Hematopoietic multipotent progenitor cell treated with erythropoietin and hydrocortisone succinate and interleukin-3 and kit ligand, for 17 days (in vitro differentiated cells): Measurements from ENCODE around the gene AQP5.

Source experiments
- DNase-seq: peaks from one replicate; pipeline ENCODE4 v3.0.0-alpha.2; 2015; ENCODE audit warnings: low spot score

Gene AQP5

DNA sequence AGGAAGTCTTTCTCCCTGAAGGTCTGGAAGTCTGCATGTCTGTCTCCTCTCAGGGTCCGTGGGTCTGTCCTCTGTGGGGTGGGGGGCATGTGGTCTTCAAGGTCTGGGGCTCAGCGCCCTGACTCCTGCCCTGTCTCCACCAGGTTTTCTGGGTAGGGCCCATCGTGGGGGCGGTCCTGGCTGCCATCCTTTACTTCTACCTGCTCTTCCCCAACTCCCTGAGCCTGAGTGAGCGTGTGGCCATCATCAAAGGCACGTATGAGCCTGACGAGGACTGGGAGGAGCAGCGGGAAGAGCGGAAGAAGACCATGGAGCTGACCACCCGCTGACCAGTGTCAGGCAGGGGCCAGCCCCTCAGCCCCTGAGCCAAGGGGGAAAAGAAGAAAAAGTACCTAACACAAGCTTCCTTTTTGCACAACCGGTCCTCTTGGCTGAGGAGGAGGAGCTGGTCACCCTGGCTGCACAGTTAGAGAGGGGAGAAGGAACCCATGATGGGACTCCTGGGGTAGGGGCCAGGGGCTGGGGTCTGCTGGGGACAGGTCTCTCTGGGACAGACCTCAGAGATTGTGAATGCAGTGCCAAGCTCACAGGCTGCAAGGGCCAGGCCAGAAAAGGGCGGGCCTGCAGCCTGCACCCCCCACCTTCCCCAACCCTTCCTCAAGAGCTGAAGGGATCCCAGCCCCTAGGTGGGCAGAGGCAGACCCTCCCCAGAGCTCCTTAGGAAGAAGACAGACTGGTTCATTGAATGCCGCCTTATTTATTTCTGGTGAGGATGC lies 3.4 kb downstream of the AQP5 start:
- DNase-seq = no peak

DNA sequence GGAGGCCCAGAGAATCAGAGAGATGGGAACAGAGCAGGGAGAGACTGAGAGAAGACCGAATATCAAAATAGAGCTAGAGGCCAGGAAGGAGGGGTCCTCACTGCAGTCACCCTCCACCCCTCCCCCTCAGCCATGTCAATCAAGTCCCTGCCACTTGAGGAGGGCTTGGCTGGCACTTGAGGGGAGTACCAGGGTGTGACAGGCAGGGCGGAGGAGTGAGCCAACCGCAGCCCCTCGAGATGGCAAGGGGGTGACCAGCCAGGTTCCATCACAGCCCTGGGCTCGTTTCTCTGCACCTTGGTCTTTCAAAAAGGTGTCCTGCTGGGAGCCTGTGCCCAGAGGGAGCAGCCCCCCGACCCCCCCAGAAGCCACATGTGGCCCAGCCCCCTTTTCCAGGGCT lies 4.2 kb downstream of the AQP5 start:
- DNase-seq = no peak

DNA sequence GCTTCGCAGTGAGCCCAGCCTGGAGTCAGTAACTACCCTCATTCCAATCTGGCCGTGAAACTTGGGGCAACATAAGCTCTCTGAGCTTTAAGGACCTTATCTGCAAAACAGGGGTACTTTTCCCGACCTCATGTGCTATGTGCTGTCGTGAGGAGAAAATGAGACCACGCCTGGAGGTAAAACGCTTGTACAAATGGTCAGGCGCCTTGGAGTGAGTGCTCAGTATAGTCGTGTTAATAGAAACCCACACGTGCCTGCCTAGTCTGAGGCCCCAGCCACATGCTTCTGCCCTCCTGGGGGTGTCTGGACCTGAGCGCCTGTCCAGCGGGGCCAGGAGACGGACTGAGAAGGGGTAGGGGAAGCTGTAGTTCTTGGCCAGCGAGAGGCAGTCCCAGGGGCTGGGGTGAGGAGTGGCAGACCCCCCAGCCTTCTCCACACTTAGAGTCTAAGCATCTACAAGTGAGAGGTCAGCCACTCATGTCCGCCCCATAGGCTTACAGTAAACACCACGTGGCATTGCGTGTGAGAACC lies 4.9 kb downstream of the AQP5 start:
- DNase-seq = no peak

DNA sequence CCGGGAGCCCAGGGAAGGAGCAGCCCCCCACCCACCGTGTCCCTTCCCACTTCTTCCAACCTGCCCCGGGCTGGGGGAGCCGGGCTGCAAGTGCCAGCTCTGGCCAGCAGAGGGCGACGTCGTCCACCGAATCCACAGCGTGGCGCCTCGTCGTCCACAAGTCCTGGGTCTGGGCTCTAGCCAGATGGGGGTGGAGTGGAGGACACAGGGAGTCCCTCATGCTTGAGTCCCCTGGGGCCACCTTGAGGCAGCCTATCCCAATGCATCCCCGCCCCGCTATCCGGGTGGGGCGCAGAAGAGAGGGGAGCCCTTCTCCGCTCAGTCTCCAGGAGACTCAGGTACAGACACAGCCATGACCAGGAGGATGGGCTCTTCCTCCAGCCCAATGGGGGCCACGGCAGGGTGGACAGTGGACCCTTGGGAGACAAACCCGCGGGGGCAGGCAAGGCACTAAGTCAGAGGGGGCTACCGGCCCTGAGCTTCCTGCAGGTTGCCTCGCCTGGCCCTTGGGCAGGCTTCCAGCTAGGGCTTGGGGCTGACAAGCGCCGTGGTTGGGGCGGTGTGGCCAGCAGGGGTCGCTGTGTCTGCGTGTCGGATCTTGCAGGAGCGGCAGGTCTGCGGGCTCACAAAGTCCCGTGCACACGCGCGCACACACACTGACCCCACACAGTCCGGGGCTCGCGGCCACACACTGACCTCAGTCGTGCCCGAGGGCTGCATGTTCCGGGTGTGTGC lies 5.5 kb downstream of the AQP5 start:
- peak; percentile 83 for DNase-seq

DNA sequence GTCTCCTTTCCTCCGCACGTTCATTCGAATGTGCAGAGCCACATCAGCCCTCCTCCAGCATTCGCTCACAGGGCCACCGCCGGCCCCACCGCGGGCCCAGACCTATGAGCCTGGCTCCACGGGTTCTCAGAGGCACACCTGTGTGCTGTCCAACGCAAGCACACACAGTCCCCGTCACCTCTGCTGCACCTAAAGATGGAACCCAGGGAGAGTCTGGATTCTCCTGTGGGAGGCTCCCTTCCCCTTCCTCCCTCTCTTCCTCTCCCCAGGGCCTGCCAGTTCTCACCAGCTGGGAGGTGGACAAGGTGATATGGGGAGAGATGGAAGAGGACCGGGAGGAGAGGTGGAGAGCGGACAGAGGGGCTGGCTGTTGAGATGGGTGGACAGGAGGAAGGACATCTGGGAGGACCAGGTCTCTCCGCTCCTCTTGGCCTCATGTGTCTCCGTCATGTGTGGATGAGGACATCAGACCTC lies 6.1 kb downstream of the AQP5 start:
- no peak for DNase-seq

DNA sequence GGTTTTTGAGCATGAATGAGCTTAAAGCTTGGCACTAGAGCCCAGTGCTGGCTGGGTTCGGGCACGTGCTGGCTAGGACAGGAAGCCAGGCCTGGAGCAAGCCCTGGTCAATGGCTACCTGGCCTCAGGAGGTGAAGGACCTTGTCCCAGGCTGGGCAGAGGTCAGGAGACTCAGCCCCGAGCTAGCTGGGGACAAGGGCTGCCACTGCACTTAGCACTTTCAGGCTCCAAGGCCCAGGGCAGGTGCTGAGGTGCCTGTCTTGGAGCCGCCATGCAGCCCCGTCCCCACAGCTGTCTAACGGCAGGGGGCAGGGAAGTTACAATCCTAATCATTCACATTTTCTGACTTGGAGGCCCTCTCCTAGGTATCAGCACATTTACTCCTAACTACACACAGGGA lies 6.8 kb downstream of the AQP5 start:
- no peak for DNase-seq

DNA sequence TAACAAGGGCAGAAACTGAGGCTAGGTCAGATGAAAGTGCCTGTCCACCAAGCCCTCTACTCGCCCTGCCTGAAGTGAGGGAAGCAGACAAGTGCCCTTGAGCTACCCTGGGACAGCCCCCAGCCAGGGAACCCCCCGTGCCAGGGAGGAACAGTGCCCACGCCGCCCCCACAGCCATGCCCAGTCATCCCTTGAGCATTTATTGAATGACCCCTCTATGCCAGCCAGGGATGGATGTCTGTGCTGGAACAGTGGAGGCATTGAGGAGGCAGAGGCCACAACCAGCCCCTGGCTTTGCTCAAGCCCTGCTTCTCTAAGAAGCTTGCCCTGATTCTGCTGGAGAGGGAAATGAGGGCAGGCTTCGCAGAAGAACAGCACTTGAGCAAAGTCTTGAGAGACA lies 7.4 kb downstream of the AQP5 start:
- DNase-seq = no peak

DNA sequence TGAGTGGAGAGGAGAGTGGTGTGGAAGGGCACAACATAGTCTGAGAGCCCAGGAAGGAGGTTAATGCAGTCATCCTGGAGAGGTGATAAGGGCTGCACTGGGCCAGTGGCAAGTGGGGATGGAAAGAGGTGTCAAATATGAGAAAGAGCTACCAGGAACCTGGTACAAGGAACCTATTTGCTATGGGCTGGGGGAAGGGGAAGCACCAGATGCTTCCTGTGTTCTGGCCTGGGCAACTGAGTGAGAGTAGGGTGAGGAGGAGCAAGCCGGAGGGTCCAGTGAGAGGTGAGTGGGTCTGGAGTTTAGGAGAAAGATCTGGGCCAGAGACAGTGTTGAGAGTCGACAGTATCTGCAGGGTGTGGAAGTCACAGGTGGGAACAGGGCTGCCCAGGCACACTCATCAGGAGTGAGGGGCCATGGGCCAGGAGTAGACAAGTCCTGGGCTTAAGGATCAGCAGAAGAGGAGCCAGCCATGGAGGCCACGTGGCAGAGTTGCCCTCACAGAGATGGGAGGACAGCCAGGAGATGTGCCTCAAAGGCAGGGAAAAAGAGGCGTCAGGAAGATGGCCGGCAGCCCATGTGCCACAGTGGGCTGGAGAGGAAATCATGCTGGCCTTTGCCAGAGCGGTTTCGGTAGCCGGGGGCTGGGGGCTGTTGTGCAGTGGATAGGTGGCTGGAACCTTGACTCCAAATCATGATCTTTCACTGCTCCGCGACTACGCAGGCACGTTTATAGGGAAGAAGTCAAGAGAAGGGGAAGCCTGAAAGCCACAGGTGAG lies 8.2 kb downstream of the AQP5 start:
- DNase-seq = no peak

DNA sequence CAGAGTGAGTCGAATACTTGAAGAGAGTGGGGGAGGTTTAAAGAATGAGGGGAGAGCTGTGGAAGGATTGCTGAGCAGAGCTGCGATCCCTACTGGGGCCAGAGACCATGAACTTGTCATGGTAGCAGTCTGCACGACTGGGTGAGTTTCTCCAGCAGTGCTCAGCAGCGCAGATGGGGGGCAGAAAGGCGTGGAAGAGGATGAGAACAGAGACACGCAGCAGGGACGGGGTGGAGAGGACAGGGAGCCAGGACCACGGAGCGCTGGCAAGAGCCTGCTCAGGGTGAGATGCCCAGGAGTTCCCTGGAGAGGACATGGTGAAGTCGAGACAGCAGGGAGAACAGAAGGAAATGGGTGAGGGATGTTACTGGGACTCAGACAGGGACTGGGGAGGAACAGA lies 9.0 kb downstream of the AQP5 start:
- no peak for DNase-seq

DNA sequence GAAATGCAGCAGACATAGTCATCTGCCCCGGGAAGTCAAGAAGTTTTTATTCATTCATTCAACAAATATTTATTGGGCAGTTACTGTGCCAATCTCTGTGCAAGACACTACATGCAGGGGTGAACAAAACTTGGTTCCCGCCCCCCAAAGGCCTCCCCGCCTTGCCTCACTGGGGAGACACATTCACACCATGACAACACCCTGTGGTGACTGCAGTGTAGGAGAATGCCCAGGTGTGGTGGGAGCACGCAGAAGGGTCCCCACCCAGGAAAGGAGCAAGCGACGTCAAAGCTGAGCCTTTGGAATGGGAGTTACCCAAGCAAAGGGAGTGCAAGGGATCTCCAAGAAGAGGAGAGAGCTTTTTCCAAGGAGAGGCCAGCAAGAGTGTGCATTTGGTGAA lies 9.5 kb downstream of the AQP5 start:
- no peak for DNase-seq

DNA sequence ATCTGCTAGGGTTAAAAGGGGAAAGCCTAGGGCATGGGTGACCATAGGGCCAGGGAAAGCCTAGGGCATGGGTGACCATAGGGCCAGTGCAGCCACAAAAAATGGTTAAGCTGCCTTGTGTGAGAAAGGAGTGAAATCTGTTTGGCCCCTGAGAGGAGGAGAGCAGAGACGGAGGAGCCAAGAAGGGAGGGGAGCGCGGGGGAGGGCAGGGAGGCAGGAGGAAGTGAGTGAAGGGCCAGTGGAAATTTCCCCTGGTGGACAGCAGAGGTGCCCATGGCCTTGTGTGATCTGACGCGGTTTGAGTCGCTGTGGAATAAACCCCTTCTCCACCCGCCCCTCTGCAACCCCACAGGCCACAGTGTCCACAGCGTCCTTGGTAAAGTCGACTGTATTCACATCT lies 10.5 kb downstream of the AQP5 start:
- no peak for DNase-seq

DNA sequence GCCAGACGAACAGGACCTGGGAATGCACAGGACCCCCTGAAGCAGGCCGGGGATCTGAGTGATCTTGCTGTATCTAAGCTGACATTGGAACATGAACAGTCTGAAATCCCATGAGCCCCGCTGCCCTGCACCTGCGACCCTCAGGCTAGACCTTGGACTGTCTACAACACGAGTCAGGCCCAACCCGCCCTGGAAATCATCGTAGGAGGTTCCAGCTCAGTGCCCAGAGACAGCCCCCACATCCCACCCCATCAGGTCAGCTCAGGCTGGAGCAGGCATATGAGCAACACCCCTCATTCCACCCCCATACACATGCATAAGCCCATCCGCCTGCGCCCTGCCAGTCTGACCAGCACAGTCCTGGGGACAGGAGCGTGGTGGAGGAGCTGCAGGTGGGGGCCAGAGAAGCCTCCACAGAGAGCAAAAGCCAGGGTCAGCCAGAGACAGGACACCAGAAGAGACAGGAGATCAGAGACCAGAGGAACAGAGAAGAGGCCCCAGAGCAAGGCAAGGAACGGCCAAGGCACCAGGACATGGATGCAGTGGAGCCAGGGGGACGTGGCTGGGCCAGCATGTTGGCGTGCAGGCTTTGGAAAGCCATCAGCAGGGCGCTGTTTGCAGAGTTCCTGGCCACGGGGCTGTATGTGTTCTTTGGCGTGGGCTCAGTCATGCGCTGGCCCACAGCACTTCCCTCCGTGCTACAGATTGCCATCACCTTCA lies 11.1 kb downstream of the AQP5 start, which contains the start of gene AQP6:
Gene AQP6, plus strand, starts transcription at position 307 of the 720 bp plus-strand sequence. Its CDS starts 227 bp downstream, at position 534.
- DNase-seq = no peak

DNA sequence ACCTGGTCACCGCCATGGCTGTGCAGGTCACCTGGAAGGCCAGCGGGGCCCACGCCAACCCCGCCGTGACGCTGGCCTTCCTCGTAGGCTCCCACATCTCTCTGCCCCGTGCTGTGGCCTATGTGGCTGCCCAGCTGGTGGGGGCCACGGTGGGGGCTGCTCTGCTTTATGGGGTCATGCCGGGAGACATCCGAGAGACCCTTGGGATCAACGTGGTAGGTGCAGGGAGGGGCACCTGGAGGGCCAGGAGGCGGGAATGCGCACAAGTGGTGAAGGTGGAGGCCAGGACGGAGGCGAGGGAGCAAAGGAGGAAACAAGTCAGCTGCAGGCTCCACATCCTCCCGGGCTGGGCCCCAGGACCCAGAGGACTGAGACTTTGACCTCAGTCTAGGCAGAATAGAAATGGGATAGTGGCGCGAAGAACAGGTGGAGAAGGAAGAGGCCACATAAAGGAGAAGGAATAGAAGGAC lies 11.7 kb downstream of the AQP5 start:
- no peak for DNase-seq

DNA sequence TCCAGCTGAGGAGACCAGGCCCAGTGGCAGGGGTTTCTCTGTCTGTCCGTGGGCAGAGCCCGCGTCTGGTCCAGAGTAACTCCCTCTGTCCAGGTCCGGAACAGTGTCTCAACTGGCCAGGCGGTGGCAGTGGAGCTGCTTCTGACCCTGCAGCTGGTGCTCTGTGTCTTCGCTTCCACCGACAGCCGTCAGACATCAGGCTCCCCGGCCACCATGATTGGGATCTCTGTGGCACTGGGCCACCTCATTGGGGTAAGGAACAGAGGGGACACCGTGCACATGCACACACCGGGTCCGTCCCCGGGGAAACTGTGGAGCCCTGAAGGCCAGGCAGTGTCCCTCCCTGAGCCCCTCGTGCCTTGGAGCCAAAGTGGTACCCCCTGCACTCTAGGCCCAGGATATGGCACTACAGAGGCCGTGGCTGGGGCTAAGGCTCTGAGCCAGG lies 12.6 kb downstream of the AQP5 start:
- no peak for DNase-seq

DNA sequence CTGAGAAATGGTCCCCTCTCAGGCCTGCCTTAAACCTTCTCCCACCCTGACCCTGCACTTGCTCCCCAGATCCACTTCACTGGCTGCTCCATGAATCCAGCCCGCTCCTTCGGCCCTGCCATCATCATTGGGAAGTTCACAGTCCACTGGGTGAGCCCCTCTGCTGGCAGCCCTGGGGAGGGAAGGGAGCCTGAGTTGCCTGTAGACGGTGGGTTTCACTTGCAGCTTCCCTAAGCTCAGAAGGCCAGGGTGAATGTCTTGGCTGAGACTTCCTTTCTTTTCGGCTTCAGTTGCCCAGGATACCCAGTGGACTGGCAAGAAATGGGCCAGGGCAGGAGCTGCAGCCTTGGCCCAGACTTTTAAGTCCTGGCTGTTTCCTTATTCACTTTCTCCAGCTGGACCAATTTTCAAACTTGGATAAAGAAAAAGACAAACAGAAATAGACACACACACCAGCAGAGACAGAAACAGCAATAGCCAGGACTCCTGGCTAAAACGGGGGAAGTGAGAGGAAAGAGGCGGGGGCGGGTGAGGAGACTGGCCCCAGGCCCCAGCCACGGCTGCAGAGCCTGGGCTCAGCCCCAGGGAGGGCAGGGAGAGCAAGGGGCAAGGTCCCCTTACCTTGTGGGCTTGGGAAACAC lies 13.1 kb downstream of the AQP5 start:
- DNase-seq = no peak

DNA sequence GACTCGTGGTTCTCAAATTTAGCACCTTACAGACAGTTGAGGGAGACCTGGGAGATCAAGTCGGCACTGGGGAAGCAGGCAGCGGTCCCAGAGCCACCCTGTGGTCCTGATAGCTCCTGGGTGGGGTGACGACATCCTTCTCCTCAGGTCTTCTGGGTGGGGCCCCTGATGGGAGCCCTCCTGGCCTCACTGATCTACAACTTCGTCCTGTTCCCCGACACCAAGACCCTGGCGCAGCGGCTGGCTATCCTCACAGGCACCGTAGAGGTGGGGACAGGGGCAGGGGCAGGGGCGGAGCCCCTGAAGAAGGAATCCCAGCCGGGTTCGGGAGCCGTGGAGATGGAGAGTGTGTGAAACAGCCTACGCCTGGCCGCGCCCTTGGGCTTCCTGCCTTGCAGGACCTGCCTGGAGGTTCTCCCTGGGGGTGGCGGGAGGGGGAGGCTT lies 13.7 kb downstream of the AQP5 start:
- no peak for DNase-seq

DNA sequence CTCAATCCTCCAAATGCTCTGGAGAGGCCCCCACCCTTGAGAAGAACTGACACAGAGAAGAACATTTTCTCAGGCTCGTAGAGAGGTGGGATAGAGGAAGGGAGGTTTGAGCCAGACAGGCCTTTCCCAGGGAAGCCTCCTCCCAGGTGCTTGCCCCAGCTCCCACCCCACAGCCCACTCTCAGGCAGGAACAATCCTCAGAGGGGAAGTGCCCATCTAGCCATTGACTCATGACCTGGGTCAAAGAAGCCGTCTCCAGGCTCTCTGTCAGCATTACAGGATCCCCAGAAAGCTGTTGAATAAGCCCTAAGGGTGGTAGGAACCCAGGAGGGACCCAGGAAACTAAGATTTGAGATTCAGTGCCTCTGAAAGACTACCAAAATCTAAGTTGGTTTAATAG lies 14.9 kb downstream of the AQP5 start:
- DNase-seq = no peak

DNA sequence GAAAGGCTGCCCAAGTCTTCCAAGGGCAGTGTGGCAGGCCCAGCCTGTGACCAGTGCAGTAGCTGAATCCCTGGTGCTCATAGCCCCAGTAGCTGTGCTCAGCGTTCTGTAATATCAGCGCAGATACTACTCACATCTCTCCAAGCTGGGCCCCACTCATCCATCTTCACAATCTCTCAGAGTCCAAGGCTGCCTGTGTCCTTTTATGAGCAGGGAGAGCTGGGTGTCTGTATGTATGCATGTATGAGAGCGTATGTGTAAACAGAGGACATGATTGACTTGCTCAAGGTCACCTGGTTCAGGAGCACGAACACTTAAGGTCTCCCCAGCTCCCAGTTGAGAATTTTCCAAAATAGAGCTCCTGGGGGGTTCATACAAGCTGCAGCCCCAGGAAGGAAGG lies 16.5 kb downstream of the AQP5 start:
- no peak for DNase-seq

DNA sequence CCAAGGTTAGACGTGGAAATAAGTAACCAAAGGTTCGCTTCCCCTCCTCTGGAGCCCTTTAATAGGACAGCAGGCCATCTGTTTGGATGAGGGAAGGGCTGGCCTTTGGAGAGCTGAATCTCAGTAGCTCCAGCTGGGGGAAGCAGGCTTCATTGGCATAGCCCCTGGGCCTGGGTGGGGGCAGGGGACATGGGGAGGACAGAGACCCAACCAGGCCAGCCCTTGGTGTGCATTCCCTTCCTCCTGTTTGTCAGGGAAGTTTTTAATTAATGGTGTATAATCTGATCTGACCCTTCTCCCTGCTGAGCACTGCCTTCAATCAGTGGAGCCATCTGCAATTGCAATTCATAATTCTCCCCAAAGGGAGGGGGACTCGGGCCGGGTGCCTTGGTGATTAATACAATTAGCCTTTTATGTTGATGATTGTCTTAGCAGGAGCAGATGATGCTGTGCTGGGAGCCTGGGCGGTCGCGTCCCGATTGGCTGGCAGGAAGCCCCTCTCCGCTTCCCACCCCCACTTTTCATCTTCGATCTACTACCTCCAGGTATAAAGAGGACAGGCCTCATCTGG lies 17.4 kb downstream of the AQP5 start:
- DNase-seq = no peak

DNA sequence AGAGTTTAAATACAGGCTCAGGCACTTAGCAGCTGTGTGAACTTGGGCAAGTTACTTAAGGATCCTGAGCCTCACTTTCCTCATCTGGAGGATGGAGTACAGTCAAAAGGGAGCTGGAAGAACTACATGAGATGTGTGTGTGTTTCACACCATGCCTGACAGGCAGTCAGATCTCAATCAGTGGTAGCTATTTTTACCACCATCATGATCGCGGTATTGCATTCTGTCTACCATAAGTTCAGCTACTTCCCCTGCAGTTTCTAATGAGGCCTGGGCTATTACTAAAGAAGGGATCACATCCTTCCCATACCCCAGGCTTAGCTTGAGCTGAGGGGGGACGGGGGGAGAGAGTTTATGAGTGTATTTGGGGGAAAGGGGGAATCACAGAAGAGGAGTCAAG lies 18.1 kb downstream of the AQP5 start:
- no peak for DNase-seq
